ENCODE data around the gene MFSD12.
"Not testable (repeated sequence)": the region's sequence is repeated elsewhere in the genome, so short reads cannot be mapped to it uniquely, and the experiment has no call there.

MFSD12 gene

GRCh38 chr19:3584036-3584802 lies 26.8 kb upstream of the MFSD12 start:
- not testable (repeated sequence) for DNase-seq

- DNase-seq: not testable (repeated sequence)
Measured at GRCh38 chr19:3581792-3582191, 24.4 kb upstream of the MFSD12 start.

GRCh38 chr19:3580156-3580934 lies 23.0 kb upstream of the MFSD12 start:
- no peak for DNase-seq

- DNase-seq: no peak
Measured at GRCh38 chr19:3578390-3578789, 21.0 kb upstream of the MFSD12 start.

- DNase-seq: no peak
Measured at GRCh38 chr19:3577723-3578344, 20.4 kb upstream of the MFSD12 start.

GRCh38 chr19:3576696-3577443 lies 19.5 kb upstream of the MFSD12 start:
- peak; percentile 22 for DNase-seq

GRCh38 chr19:3575949-3576673 lies 18.7 kb upstream of the MFSD12 start:
- DNase-seq: no peak

- peak; percentile 41 for DNase-seq
Measured at GRCh38 chr19:3575260-3575741, 17.9 kb upstream of the MFSD12 start.

- DNase-seq: peak; percentile 99
Measured at GRCh38 chr19:3573858-3574637, 16.7 kb upstream of the MFSD12 start.

- peak; percentile 42 for DNase-seq
Measured at GRCh38 chr19:3573162-3573857, 15.9 kb upstream of the MFSD12 start.

GRCh38 chr19:3572855-3573161 lies 15.4 kb upstream of the MFSD12 start, which contains the start of gene HMG20B:
HMG20B (plus strand) TSS chr19:3572944; CDS start chr19:3573310, 366 bp downstream.
- no peak for DNase-seq

- DNase-seq: peak; percentile 100
Measured at GRCh38 chr19:3572132-3572854, 14.9 kb upstream of the MFSD12 start.

GRCh38 chr19:3570606-3571011 lies 13.2 kb upstream of the MFSD12 start:
- DNase-seq: no peak

- DNase-seq: not testable (repeated sequence)
Measured at GRCh38 chr19:3570042-3570441, 12.7 kb upstream of the MFSD12 start.

- DNase-seq: no peak
Measured at GRCh38 chr19:3565139-3565538, 7.8 kb upstream of the MFSD12 start.

- DNase-seq: no peak
Measured at GRCh38 chr19:3563709-3564524, 6.5 kb upstream of the MFSD12 start.

GRCh38 chr19:3556978-3557460 lies 367 bp downstream of the MFSD12 start:
- DNase-seq: peak; percentile 72

- no peak for DNase-seq
Measured at GRCh38 chr19:3556423-3556977, 886 bp downstream of the MFSD12 start.

Data from activated CD4-positive, alpha-beta T cell treated with anti-CD3 and anti-CD28 coated beads for 48 hours (primary cell).